Measurements from ENCODE around the gene CORIN. TPM values are rescaled to one million over a fixed set of nuclear protein-coding genes. Genes with fewer than 3 reads are reported as not detected.

The CORIN gene
- polyA plus RNA-seq, 2 of the 4 experiments (the other 2 are of a cell fraction) = 0.03 TPM; not detected in 1

DNA sequence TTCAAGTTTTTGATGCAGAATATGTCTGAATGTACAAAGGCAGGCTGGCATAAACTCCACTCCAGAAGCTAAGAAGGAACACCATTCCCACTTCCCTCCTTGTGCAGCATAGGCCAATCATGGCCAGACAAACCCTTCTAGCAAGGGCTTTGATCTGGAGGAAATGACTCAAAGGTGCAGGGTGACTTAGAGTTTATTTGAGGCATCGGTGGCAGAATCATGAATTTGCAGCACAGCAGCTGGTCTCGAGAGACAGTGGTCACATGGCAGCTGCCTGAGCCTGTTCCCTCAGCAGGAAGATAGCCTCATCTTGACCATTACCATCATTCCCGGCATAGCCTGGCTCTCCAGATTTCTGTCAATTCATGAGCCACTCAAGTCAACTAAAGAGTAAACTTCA lies 198.3 kb downstream of the CORIN start:
- FAIRE-seq (no peak), ATAC-seq (no peak), DNase-seq (ENCODE audit: low read depth in 1 of 2, low spot score in 1 of 2) (no peak)
- H3K9me3 ChIP-seq = no peaks in the 10 kb centered on the region
- no peak overlapping the region for H3K27ac ChIP-seq
- TF ChIP-seq HOXA7 (CRISPR knock-in tag; IDR thresholded peaks at IDR 0.05) = no peak
- TF ChIP-seq EP300 (IDR thresholded peaks at IDR 0.05) = no peak
- no peak overlapping the region for H3K4me3 ChIP-seq
- ChIA-PET POLR2A (no interaction called here), CTCF (no interaction called here)
- 0% methylated on average over 3 of the region's 3 CpGs for WGBS (ENCODE audit: missing lambda C conversion rate)
- H3K4me2 ChIP-seq = no peak overlapping the region
- H3K4me1 ChIP-seq = no peaks in the 10 kb centered on the region

GRCh38 chr4:47631161-47631560 lies 206.7 kb downstream of the CORIN start:
- TF ChIP-seq CBX8 (IDR thresholded peaks at IDR 0.05) = no peak
- no peak for TF ChIP-seq RCOR1 (IDR thresholded peaks at IDR 0.05; ENCODE audit: low read depth, low read length)
- TF ChIP-seq EHMT2 (IDR thresholded peaks at IDR 0.05; ENCODE audit: low read depth) = no peak
- no peak for TF ChIP-seq ELK1 (IDR thresholded peaks at IDR 0.05; ENCODE audit: low read depth, low read length)
- TF ChIP-seq KDM5A (IDR thresholded peaks at IDR 0.05) = no peak
- TF ChIP-seq POLR2AphosphoS2 (conservative IDR thresholded peaks at IDR 0.05; ENCODE audit: low read length) = no peak
- no peak for TF ChIP-seq HES2 (IDR thresholded peaks at IDR 0.05)
- no peak for TF ChIP-seq TFCP2L1 (CRISPR knock-in tag; IDR thresholded peaks at IDR 0.05)
- TF ChIP-seq JUNB (IDR thresholded peaks at IDR 0.05) = no peak
- no peak for TF ChIP-seq EHF (CRISPR knock-in tag; IDR thresholded peaks at IDR 0.05)
- no peak for TF ChIP-seq SREBF2 (IDR thresholded peaks at IDR 0.05)
- Histone ChIP-seq H3K4me2 (no peak overlapping the region), H3K4me1 (no peaks in the 10 kb centered on the region), H3K27ac (no peak overlapping the region), H3K4me3 (no peak overlapping the region), H3K9me3 (no peaks in the 10 kb centered on the region)
- DNase-seq (ENCODE audit: low read depth in 1 of 2, low spot score in 1 of 2) (no peak), FAIRE-seq (no peak), ATAC-seq (no peak)
- whole genome bisulfite sequencing (ENCODE audit: missing lambda C conversion rate) = 37% methylated on average over 2 of the region's 4 CpGs
- POLR2A ChIA-PET = no interaction called here
- CTCF ChIA-PET = interaction anchor here (0.6 kb wide), 1 partner anchor 134 kb away, joined by 3 read pairs; no protein-coding TSS in a partner anchor

DNA sequence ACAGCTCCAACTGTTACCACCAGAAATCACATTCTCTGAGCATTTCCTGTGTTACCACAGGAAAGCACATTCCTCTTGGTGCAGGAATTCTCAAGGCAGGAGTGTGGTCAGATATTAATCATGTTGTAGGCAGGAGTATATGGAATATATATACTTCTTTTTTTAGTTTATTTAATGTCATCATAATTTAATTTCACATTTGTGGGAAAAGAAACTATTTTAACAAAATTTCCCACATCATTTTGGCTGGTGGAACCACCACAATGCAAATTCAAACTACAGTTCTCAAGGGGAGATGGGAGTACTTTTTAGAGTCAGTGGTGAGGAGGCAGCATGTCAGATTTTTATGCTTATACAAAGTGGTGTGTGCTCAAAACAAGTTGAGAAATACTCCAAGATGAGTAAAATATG lies 213.8 kb downstream of the CORIN start:
- ATAC-seq (no peak), DNase-seq (ENCODE audit: low read depth in 1 of 2, low spot score in 1 of 2) (no peak), FAIRE-seq (no peak)
- Histone ChIP-seq H3K9me3 (no peaks in the 10 kb centered on the region), H3K27ac (no peak overlapping the region), H3K4me1 (no peaks in the 10 kb centered on the region), H3K4me3 (no peak overlapping the region), H3K4me2 (no peak overlapping the region)
- POLR2A ChIA-PET = no interaction called here
- TF ChIP-seq BHLHE40 (IDR thresholded peaks at IDR 0.05; ENCODE audit: low read depth, low read length) (no peak), FOSB (CRISPR knock-in tag; IDR thresholded peaks at IDR 0.05) (no peak), RNF2 (IDR thresholded peaks at IDR 0.05; ENCODE audit: borderline replicate concordance, low read depth) (no peak), PHF8 (IDR thresholded peaks at IDR 0.05; ENCODE audit: borderline replicate concordance, low read depth) (no peak), NFE2L2 (conservative IDR thresholded peaks at IDR 0.05; ENCODE audit: low read length) (no peak), REST (IDR thresholded peaks at IDR 0.05) (no peak), SMC3 (IDR thresholded peaks at IDR 0.05) (no peak), CHD4 (IDR thresholded peaks at IDR 0.05; ENCODE audit: borderline replicate concordance) (no peak), RAD21 (conservative IDR thresholded peaks at IDR 0.05 in 1 of 2, IDR thresholded peaks at IDR 0.05 in 1 of 2) (no peak)
- TF ChIP-seq, protein P1, sequence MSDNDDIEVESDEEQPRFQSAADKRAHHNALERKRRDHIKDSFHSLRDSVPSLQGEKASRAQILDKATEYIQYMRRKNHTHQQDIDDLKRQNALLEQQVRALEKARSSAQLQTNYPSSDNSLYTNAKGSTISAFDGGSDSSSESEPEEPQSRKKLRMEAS (IDR thresholded peaks at IDR 0.05) = no peak
- CTCF ChIA-PET = no interaction called here
